ENCODE data around the gene SPO11.

Gene SPO11

DNA sequence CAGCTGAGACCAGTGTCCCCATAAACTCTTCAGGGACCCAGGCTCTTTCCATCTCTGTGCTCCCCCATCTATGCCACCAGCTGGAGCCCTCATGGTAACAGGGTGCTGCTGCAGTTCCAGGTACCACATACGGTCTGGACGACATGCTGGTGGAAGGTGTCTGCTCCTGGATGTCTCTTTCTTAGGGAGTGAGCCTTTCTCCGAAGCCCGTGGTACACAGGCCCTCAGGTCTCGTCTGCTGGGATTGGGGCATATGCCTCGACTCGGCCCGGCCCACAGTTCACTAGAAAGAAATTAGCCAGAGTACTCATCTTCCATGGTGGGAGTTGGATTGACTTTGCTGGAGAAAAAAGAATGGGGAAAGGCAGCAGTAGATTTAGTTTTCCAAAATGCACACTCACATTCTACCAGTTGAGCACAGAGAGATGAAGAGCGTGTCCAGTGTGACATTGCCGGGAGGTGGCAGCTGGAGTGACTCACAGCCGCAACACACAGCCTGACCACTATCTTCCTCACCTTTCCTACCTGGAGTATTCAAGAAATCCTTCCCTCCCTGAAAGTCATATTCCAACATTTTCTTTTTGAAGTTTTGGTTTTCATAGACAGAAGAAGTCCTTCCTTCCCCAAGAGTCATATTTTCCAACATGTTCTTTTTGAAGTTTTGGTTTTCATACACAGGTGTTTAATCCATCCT lies 18.6 kb upstream of the SPO11 start:
- no peak for DNase-seq

- no peak for DNase-seq
Observed at GRCh38 chr20:57312138-57312537, 17.5 kb upstream of the SPO11 start.

GRCh38 chr20:57313230-57313629 lies 16.4 kb upstream of the SPO11 start:
- DNase-seq = no peak

DNA sequence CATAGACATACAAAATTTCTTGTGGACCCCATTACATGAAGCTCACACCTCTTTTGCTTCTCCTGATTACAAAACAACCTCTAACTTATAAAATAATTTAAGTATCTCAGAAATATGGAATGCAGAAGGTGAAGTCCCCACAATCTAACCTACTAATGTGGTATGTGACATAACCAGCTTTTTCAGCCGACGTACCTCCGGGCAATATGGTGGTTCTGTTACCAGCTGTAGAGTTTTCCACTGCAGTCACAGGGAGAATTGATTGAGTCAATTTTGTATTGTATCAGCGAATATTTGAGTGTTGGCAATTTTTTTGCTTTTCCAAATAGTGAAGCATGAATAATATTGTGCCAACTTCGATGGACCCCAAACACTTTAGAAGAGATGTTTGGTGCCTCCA lies 15.7 kb upstream of the SPO11 start:
- no peak for DNase-seq

DNA sequence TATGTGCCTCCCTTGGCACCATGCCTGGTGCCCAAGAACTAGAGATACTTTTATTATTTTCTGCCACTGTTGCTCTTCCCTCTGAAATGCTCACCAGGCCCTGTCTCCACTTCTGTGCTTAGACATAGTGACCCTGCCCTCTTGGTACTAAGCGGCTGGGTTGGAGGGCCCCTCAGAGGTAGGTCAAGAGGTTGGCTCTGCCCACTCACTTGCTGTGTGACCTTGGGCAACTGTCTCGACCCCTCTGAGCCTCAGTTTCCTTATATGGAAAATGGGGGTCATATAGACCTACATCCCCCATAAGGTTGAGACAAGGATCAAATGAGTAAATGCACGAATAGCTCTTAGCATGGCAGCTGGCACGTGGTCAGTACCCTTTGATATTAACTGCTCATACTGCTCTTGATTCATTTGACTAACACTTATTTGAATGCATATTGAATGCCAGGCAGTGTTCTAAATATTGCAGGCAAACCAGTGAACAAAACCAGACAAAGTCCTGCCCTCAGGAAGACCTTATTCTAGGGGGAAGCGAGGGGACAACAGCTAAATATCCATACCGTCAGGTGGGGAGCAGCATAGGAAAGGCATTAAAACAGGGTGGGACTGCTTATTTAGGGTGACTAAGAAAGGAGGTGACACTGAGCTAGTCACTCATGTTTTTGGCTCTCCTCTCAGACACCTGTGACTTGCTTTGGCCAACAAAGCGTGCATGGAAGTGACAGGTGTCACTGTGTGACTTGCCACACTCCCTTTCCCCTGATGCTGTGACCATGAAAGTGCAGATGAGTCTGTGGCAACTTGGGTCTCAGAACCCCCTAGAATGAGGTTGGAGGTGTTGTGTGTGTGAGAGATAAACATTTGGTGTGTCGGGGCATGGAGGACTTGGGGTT lies 14.3 kb upstream of the SPO11 start:
- no peak for DNase-seq

DNA sequence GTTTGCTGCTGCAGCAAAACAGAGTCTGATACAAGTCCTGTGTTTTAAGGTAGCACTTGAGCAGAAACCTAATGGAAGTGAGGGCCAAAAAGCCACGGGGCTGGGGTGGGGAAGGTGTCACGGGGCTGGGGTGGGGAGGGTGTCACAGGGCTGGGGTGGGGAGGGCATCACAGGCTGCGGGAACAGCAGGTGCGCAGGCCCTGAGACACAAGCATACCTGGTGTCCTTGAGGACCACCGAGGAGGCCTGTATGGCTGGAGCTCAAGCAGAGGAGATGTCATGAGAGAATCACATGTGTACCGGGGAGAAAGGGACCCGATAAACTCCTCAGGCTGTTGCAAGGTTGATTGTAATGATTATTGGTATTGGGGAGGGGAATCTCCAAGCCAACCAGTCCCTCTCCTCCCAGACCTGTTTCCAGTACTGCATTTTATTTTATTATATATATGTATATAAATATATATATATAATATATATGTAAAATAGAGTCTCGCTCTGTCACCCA lies 13.6 kb upstream of the SPO11 start:
- DNase-seq = no peak

GRCh38 chr20:57316795-57317201 lies 12.8 kb upstream of the SPO11 start:
- no peak for DNase-seq

- DNase-seq = no peak
Observed at GRCh38 chr20:57317316-57317788, 12.3 kb upstream of the SPO11 start.

DNA sequence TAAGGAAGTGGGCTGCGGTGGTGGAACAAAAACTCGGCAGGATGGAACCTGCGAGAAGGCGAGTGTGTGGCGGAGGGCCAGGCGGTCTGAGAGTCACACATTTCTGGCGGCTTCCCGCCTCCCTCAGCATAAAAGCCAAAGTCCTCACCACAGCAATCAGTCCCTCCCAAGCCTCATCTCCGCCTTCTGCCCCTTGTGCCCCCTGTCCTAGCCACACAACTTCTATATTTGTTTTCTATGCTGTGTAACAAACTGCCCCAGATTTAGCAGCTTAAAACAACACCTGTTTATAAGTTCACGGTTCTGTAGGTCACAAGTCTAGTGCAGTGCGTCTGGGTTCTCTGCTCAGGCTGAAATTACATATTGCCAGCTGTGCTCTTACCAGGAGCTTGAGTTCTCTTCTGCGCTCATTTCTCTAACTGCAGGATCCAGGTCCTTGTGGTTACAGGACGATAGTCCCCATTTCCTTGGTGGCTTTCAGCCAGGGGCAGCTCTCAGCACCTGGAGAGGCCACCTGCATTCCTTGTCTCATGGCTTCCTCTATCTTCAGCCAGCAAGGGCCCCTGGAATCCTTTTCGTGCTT lies 11.7 kb upstream of the SPO11 start:
- DNase-seq = no peak

DNA sequence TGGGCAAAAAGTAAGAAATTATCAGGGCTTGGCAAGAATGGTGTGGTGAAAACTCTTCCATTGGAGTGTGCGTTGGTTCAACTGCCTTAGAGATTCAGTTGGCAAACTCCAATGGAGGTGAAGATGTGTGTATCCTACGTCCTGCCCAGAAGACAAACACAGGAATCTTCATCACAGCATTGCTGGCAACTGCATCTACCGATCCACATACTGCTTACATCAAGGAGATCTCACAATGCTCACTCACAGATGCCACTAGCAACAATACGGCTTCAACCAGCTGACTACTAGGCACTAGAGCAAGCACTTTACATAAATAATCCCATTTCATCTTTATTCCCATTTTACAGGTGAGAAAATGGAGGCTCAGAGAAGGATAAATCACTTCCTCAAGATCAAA lies 10.0 kb upstream of the SPO11 start:
- no peak for DNase-seq

- no peak for DNase-seq
Observed at GRCh38 chr20:57320358-57320757, 9.2 kb upstream of the SPO11 start.

DNA sequence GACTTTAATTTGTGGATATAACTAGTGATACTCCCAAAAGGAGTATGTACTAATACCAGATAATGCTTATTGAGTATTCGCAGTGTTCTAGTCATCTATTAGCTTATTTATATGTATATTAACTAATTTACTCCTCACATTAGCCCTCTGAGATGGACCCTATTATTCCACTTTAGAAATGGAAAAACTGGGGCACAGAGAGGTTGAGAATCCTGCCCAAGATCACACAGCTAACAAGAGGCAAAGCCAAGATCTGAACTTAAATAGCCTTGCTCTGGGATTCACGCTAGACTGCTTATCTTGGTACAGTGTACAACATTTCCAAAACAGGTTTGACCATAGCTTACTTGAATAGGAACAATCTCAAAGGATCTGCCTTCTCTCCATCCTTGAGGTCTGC lies 8.5 kb upstream of the SPO11 start:
- no peak for DNase-seq

DNA sequence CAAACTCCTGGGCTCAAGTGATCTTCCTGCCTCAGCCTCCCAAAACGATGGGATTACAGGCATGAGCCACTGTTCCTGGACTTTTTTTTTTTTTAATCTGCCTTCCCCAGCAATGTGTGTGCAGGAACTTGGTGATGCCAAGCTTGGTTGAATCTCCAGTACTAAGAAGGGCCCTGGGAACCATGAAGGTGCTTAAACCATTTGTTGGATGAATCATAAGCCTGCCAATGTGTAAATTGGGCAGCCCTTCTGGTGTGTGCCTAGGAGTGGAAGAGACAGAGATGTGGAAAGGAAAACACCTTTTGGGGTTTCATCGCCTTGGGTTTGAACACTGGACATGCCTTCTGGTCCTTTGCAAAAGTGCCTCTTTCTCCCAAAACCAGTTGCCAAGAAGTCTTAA lies 7.1 kb upstream of the SPO11 start:
- no peak for DNase-seq

DNA sequence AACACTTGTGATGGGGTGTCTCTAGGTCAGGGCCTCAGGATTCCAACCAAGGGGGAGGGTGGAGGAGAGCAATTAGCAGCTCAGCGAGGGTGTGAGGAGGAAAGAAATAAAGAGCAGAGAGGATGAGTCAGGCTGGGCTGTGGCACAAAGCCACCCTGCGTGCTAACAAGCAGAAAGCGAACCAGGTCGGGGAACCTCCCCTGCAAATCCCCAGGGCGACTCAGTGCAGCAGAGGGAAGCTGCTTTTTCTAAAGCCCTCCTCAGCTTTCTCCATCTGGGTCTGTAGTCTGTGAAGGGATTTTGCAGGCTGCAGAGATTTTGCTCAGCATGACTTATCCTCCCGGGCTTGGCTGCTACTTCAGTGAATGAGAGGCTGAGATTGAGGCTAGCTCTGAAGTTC lies 6.6 kb upstream of the SPO11 start:
- DNase-seq = peak; percentile 41

DNA sequence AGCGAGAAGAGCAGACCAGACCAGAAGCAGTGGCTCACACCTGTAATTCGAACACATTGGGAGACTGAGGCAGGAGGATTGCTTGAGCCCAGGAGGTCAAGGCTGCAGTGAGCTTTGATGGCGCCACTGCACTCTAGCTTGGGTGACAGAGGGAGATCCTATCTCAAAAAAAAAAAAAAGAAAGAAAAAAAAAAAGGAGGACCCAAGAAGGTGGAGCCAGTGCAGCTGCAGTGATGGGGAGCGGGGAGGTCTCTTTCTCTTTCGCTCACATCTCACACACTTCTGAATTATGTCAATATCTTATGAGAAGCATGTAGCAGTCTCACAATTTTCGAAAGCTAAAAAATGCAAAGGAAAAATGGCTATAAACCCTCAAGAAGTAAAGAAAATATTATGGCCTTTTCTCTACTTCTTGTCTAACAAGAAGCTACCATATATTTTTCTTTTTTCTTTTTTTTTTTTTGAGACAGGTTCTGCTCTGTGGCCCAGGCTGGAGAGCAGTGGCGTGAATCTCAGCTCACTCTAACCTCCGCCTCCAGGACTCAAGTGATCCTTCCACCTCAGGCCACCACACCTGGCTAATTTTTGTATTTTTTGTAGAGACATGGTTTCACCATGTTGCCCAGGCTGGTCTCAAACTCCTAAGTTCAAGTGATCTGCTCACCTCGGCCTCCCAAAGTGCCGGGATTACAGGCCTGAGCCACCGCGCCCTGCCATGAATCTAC lies 3.8 kb upstream of the SPO11 start:
- DNase-seq = no peak

DNA sequence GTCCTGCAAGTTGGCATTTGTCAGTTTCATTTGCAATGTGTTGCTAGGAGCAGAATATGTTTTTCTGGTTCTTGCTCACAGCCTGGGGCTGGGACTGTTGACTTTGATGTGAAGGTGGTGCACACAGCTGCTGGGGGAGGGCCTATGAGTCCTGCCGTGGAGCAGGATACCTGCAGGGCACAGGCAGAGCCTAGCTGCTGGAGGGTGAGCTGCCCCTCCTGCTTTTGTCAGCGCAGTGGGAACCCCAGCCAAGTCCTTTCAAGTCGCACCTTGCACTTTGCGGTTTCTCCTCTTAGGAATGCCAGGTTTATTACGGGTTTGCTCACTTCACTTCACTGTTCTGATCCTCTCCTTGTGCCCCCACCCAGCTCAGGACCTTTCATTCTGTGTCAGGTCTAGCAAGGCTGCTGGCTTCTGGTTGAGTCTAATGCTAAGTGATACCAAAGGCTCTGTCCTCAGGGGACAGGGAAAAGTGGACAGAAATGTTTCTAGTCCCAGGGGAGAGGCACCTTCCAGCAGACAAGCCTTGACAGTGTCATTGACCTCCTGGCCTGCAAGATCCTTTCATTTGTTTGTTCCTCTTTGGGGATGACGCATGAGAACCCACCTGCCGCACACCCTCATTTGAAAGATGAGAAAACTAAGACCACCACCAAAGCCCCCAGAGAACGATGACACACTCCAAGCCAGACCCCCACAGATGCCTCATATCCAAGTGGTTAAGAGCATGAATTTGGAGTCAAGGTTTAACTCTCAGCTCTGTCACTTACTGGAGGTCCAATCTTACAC lies 2.7 kb upstream of the SPO11 start:
- no peak for DNase-seq

GRCh38 chr20:57327820-57328219 lies 1.8 kb upstream of the SPO11 start:
- DNase-seq = no peak

DNA sequence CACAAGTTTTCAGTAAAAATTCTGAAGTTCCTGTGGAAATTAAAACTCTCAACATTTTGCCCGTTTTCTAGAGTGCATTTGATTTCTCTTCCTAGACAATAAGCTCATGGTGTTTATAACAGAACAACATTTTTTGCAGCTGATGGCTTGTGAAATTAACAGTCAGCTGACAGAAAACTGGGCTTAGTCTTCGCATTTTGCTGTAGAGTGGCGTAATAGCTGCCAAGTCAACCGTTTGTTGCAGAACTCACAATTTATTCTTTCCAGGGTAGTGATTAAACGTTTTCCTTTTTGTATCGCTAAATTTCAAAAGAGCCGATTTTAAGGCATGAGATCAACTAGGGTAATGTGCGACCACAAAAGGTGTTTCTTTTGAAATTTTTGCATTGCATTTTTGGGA lies 1.4 kb downstream of the SPO11 start:
- no peak for DNase-seq

DNA sequence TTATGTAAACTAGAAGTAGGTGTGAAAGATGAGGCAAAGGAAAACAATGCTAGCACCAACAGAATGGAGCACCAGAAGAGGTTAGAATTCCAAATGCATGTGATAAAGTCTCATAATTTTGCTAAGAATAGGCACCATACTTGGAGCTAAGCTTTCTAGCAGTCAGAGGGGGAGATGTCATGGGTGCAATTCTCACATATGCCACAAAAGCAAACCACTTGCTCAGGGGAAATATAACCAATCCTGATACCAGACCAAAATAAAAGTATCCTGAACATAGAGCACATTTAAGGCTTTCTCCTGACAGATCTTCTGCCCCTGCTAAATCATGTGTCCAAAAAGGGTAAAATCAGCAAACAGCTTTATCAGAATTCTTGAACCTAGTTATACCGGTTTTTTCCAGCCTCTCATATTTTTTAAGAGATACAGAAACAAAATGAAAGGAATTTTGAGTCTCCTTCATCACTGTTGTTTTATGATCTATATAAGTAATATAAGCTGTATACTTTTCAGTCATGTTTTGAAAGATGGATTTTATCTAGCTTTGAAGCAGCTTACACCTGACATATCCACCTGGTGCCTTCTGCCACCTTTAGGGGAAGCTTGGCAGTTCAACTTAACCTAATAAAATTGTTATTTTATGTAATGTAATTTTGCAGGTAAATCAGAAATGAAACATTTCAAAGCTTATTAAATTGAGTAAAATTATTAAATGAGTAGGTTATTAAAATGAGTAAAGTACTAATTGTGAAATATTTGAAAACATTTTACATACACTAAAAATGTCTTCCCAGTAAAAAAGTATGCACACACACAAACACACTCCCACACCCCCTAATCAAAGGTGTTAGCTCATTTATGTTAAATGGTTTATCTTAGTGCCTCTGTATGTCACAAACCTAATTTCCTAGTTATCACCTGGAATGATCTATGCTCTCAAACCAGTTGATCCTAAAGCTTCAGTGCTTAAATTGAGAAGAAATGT lies 2.8 kb downstream of the SPO11 start:
- no peak for DNase-seq

DNA sequence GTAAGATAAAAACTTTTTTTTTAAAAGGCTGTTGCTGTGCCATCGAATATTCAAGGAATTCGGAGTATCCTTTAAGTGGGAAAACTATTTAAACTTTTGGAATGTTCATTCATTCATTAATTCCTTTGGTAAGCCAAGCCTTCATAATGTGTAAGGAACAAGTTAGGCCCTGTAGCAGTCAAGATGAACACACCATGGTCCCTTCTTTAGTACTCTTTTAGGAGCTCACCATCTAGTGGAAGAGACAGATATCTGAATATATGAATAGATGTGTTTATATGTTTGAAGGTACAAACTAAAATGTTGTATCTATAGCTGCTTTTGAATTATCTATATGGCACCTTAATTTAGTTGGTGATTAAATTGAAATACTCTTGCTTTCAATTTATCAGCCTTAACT lies 5.8 kb downstream of the SPO11 start:
- DNase-seq = peak; percentile 13

DNA sequence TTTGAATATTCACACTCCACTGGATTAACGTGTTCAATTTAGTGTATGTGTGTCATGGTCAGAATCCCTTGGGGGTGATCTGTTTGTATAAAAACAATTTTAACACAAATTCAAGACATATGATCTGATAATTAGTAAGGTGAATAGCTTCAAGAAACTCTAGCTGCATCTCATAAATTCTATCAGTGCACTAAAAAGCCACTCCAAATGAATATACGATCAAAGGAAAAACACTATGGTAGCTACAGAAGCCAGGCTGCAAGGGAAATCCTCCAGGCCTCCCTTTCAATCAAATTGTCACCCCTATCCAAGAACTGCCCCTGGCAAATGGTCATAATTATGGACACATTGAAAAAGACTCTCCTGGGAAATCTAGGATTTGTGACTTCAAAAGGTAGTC lies 12.1 kb downstream of the SPO11 start:
- no peak for DNase-seq
